CD14-positive monocyte (primary cell): ENCODE data around the gene RTP3. TPM values are rescaled to one million over a fixed set of nuclear protein-coding genes. Genes with fewer than 3 reads are reported as not detected.

ENCODE experiments used
- DNase-seq, 3 donors: peaks; one replicate each; pipeline ENCODE4 v3.0.0-alpha.2; 2011 to 2022
- H2AFZ ChIP-seq: 2 replicates; pipeline ENCODE4 v1.6.0; 2012; ENCODE audit warnings: mild to moderate bottlenecking, low read depth, low read length, inconsistent platforms; ENCODE audit not compliant: insufficient read depth, poor library complexity, severe bottlenecking
- H3K27ac ChIP-seq, 2 donors: 1 replicate in 1 of 2; 2 replicates in 1 of 2; pipeline ENCODE4 v1.5.1; 2012 to 2013; ENCODE audit warnings: low read length in 2 of 2, control low read depth in 1 of 2, inconsistent platforms in 1 of 2, low read depth in 1 of 2, mild to moderate bottlenecking in 1 of 2
- H3K27me3 ChIP-seq, 2 donors: one replicate each; pipeline versions ENCODE4 v1.6.0 to v1.6.1; 2011 to 2013; ENCODE audit warnings: low read length in 2 of 2; ENCODE audit not compliant: control insufficient read depth in 2 of 2, insufficient read depth in 2 of 2
- H3K36me3 ChIP-seq, 2 donors: replicated peaks in 1 of 2; 1 replicate in 1 of 2; 2 replicates in 1 of 2; pipeline versions ENCODE4 v1.5.1 to v1.6.1; 2012 to 2013; ENCODE audit warnings: low read length in 2 of 2, control low read depth in 1 of 2, inconsistent platforms in 1 of 2, mild to moderate bottlenecking in 1 of 2; ENCODE audit not compliant: insufficient read depth in 2 of 2, control insufficient read depth in 1 of 2
- H3K4me1 ChIP-seq, 2 donors: 1 replicate in 1 of 2; 2 replicates in 1 of 2; pipeline versions ENCODE4 v1.5.1 to v1.6.1; 2012 to 2013; ENCODE audit warnings: low read length in 2 of 2, control low read depth in 1 of 2, inconsistent platforms in 1 of 2, mild to moderate bottlenecking in 1 of 2, moderate library complexity in 1 of 2; ENCODE audit not compliant: insufficient read depth in 2 of 2, control insufficient read depth in 1 of 2
- H3K4me2 ChIP-seq: replicated peaks from 2 replicates; pipeline ENCODE3; 2012; ENCODE audit warnings: low read length, moderate library complexity, mild to moderate bottlenecking; ENCODE audit not compliant: poor library complexity, severe bottlenecking; ENCODE audit errors: extremely low read depth
- H3K4me3 ChIP-seq, 3 experiments: fragments of 200-600 bp in 1 of 3; sonication (generic) in 1 of 3; replicated peaks in 1 of 3; 1 replicate in 2 of 3; 2 replicates in 1 of 3; pipeline ENCODE4 v1.5.1; 2011 to 2013; ENCODE audit warnings: low read length in 3 of 3, mild to moderate bottlenecking in 3 of 3, control low read depth in 2 of 3, low read depth in 2 of 3, inconsistent platforms in 1 of 3, moderate library complexity in 1 of 3
- H3K79me2 ChIP-seq: 2 replicates; pipeline ENCODE4 v1.6.0; 2012; ENCODE audit warnings: mild to moderate bottlenecking, control low read depth, inconsistent platforms, low read length, moderate library complexity; ENCODE audit not compliant: insufficient read depth
- H3K9ac ChIP-seq: 2 replicates; pipeline ENCODE4 v1.6.0; 2017; ENCODE audit warnings: low read length, mild to moderate bottlenecking; ENCODE audit not compliant: insufficient read depth, poor library complexity, severe bottlenecking
- H3K9me3 ChIP-seq, 2 donors: replicated peaks in 1 of 2; 1 replicate in 1 of 2; 2 replicates in 1 of 2; pipeline versions ENCODE4 v1.5.1 to v1.6.1; 2012 to 2013; ENCODE audit warnings: low read length in 2 of 2, control low read depth in 1 of 2; ENCODE audit not compliant: control insufficient read depth in 1 of 2, insufficient read depth in 1 of 2
- H4K20me1 ChIP-seq: 2 replicates; pipeline ENCODE4 v1.6.0; 2012; ENCODE audit warnings: mild to moderate bottlenecking, low read length, control low read depth, moderate library complexity; ENCODE audit not compliant: insufficient read depth
- H3K27ac Mint-ChIP-seq, 7 donors: one replicate each; pipeline ENCODE4 v1.8.0; 2020; ENCODE audit warnings: mild to moderate bottlenecking in 7 of 7, mixed read lengths in 7 of 7, moderate library complexity in 6 of 7, inconsistent platforms in 2 of 7
- H3K27me3 Mint-ChIP-seq, 3 donors: one replicate each; pipeline ENCODE4 v1.8.0; 2021 to 2022; ENCODE audit warnings: low read depth in 3 of 3, mild to moderate bottlenecking in 3 of 3, mixed read lengths in 3 of 3, moderate library complexity in 3 of 3, inconsistent platforms in 1 of 3
- H3K36me3 Mint-ChIP-seq, 2 donors: one replicate each; pipeline ENCODE4 v1.8.0; 2020; ENCODE audit warnings: mixed read lengths in 2 of 2, inconsistent platforms in 1 of 2, mild to moderate bottlenecking in 1 of 2
- H3K4me1 Mint-ChIP-seq: one replicate; pipeline ENCODE4 v1.8.0; 2020; ENCODE audit warnings: mild to moderate bottlenecking, mixed read lengths
- H3K4me3 Mint-ChIP-seq, 2 donors: one replicate each; pipeline ENCODE4 v1.8.0; 2020; ENCODE audit warnings: mild to moderate bottlenecking in 2 of 2, mixed read lengths in 2 of 2, moderate library complexity in 1 of 2
- H3K9me3 Mint-ChIP-seq, 7 donors: one replicate each; pipeline ENCODE4 v1.8.0; 2020 to 2022; ENCODE audit warnings: mixed read lengths in 7 of 7, mild to moderate bottlenecking in 6 of 7, moderate library complexity in 6 of 7, inconsistent platforms in 2 of 7
- WGBS: methylation state at CpG from one replicate; pipeline ENCODE4 v1.1.5; 2013; ENCODE audit warnings: missing lambda C conversion rate; ENCODE audit not compliant: insufficient coverage; 5-methylcytosine and 5-hydroxymethylcytosine counted together
- intact Hi-C, 2 donors: fragments of 100-400 bp; cut with micrococcal nuclease; formaldehyde crosslinking; loops; one replicate each; pipeline versions ENCODE4 v1.15.0 to v1.15.1; 2023
- polyA plus RNA-seq, 3 donors: library from polyadenylated mRNA; depleted of rRNA in 1 of 3; unstranded in 2 of 3; stranded (reverse) in 1 of 3; fragments of 300-500 nt in 2 of 3; fragments of >200 nt in 1 of 3; fragmentation: Illumina TruSeq in 2 of 3; gene quantifications; 1 replicate in 2 of 3; 2 replicates in 1 of 3; pipeline ENCODE4 v1.2.3, GENCODE V29; 2012 to 2021
- TF ChIP-seq, protein P1 (sequence below): fragments of 200-600 bp; IDR thresholded peaks from one replicate; pipeline ENCODE4 v1.8.0; 2022; ENCODE audit warnings: antibody characterized with exemption, mild to moderate bottlenecking

Gene RTP3
- polyA plus RNA-seq, 3 donors, result not detected

DNA sequence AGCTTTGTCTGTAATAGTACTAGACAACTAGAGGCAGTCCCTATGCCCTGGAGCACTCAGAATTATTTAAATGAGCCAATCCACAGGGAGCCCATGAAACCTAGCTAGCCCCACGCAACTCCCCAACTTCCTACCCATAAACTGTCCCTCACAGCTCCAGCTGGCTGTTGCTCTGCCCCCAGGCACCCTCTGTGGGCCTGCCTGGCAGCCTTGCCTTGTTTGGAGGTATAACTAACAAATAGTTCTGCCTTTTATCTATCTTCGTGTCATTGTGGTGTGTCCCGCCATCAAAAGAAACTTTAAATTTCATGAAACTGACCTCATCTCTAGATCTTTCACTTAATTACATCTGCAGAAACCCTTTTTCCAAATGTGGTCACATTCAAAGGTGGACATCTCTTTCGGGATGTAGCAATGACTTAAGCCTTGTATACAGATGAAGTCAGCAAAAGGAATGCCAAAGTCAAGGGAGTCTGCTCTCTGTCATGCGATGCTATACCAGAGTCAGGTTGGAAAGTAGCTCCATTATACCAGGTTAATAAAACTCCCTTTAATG lies 1.8 kb upstream of the RTP3 start:
- peaks cover 0 to 7% (median 2%) of the 10 kb centered on the region in 7 donors for H3K9me3 Mint-ChIP-seq
- Histone ChIP-seq H3K27ac (no peak overlapping the region), H4K20me1 (no peaks in the 10 kb centered on the region), H3K4me1 (no peaks in the 10 kb centered on the region), H3K79me2 (no peaks in the 10 kb centered on the region), H3K36me3 (no peaks in the 10 kb centered on the region), H3K27me3 (no peaks in the 10 kb centered on the region), H3K9me3 (no peaks in the 10 kb centered on the region), H3K4me2 (no peak overlapping the region), H3K4me3 (no peak overlapping the region), H3K9ac (no peak overlapping the region), H2AFZ (no peak overlapping the region)
- WGBS, result no CpG with 5 or more reads among the region's 5 CpGs
- no peaks in the 10 kb centered on the region for H3K36me3 Mint-ChIP-seq
- peaks cover 0 to 2% (median 2%) of the 10 kb centered on the region in 3 donors for H3K27me3 Mint-ChIP-seq
- intact Hi-C loops, result loop anchor here in 1 of 2 donors (10.0 kb wide), 1 partner anchor 59 kb away; no protein-coding TSS in a partner anchor
- no peak overlapping the region for H3K4me3 Mint-ChIP-seq
- TF ChIP-seq, protein P1, sequence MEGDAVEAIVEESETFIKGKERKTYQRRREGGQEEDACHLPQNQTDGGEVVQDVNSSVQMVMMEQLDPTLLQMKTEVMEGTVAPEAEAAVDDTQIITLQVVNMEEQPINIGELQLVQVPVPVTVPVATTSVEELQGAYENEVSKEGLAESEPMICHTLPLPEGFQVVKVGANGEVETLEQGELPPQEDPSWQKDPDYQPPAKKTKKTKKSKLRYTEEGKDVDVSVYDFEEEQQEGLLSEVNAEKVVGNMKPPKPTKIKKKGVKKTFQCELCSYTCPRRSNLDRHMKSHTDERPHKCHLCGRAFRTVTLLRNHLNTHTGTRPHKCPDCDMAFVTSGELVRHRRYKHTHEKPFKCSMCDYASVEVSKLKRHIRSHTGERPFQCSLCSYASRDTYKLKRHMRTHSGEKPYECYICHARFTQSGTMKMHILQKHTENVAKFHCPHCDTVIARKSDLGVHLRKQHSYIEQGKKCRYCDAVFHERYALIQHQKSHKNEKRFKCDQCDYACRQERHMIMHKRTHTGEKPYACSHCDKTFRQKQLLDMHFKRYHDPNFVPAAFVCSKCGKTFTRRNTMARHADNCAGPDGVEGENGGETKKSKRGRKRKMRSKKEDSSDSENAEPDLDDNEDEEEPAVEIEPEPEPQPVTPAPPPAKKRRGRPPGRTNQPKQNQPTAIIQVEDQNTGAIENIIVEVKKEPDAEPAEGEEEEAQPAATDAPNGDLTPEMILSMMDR, result no peak
- H3K27ac Mint-ChIP-seq, result no peak overlapping the region
- no peak for DNase-seq
- H3K4me1 Mint-ChIP-seq, result peaks cover 9% of the 10 kb centered on the region

DNA sequence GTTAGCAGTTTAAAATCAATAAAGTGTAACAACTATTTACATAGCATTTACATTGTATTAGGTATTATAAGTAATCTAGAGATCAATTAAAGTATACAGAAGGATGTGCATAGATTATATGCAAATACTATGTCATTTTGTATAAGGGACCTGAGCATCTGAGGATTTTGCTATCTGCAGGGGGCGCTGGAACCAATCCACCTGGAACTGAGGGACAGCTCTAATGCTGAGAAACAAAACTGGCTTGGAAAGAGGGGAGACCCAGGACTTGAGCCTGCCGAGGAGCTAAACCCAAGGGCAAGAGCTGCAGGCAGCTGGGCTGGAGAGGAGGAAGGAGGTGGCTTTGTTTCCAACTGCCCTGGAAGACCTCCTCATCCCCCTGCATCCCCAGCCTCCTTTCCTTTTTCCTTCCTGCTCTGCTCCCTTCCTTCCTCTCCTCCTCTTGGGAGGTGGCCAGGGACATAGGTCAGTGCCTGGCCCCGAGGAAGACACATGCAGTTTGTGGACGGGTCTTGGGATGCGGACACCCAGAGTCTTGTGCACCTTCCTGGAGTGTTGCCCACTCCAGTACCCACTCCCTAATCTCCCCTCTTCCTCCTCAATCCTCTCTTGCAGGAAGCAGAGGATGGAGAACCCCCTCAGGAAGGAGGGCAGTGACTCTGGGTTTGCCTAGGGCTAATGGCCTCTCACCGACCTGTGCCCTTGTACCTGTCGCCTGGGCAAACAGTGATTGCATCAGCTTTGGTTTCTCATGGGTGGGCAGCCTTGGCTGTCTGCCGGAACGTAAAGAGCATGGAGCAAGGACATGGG lies 825 bp upstream of the RTP3 start:
- H3K9me3 ChIP-seq, result no peaks in the 10 kb centered on the region
- no peak overlapping the region for H3K4me3 ChIP-seq
- H3K9ac ChIP-seq, result no peak overlapping the region
- Mint-ChIP-seq H3K4me1 (peaks cover 15% of the 10 kb centered on the region), H3K4me3 (no peak overlapping the region), H3K27me3 (peaks cover 0 to 2% (median 2%) of the 10 kb centered on the region in 3 donors), H3K27ac (no peak overlapping the region), H3K36me3 (no peaks in the 10 kb centered on the region), H3K9me3 (peaks cover 0 to 7% (median 2%) of the 10 kb centered on the region in 7 donors)
- H3K36me3 ChIP-seq, result no peaks in the 10 kb centered on the region
- TF ChIP-seq, protein P1, result peak; percentile 20
- H2AFZ ChIP-seq, result no peak overlapping the region
- H3K4me2 ChIP-seq, result no peak overlapping the region
- intact Hi-C loops, result loop anchor here in 1 of 2 donors (10.0 kb wide), 1 partner anchor 58 kb away; no protein-coding TSS in a partner anchor
- no peaks in the 10 kb centered on the region for H3K79me2 ChIP-seq
- no peaks in the 10 kb centered on the region for H3K27me3 ChIP-seq
- no peak overlapping the region for H3K27ac ChIP-seq
- no peaks in the 10 kb centered on the region for H4K20me1 ChIP-seq
- WGBS, result 72% methylated on average over 8 of the region's 9 CpGs
- no peak for DNase-seq
- no peaks in the 10 kb centered on the region for H3K4me1 ChIP-seq
